GM19043 (cell line): ENCODE results near the gene CCDC71L.

Source experiments
- ATAC-seq: cut with Tn5 transposase; IDR thresholded peaks from one replicate; pipeline ENCODE4 v1.9.1; 2021; ENCODE audit warnings: low read depth; ENCODE audit not compliant: unreplicated experiment

Gene CCDC71L

GRCh38 chr7:106659166-106659962 lies 1.6 kb downstream of the CCDC71L start:
- ATAC-seq, result no peak

- ATAC-seq, result no peak
These were observed 2.4 kb downstream of the CCDC71L start for GRCh38 chr7:106658316-106659165.

- no peak for ATAC-seq
These were observed 3.6 kb downstream of the CCDC71L start for GRCh38 chr7:106657085-106657991.

- no peak for ATAC-seq
These were observed 5.1 kb downstream of the CCDC71L start for GRCh38 chr7:106655703-106656498.

GRCh38 chr7:106653488-106653887 lies 7.5 kb downstream of the CCDC71L start:
- ATAC-seq, result no peak

GRCh38 chr7:106652909-106653308 lies 8.0 kb downstream of the CCDC71L start:
- ATAC-seq, result no peak

GRCh38 chr7:106652092-106652491 lies 8.9 kb downstream of the CCDC71L start:
- no peak for ATAC-seq

GRCh38 chr7:106646256-106646655 lies 14.7 kb downstream of the CCDC71L start:
- no peak for ATAC-seq

- ATAC-seq, result no peak
These were observed 16.0 kb downstream of the CCDC71L start for GRCh38 chr7:106644999-106645398.

GRCh38 chr7:106643216-106644000 lies 17.6 kb downstream of the CCDC71L start:
- ATAC-seq, result no peak

- no peak for ATAC-seq
These were observed 19.5 kb downstream of the CCDC71L start for GRCh38 chr7:106641416-106641815.

- ATAC-seq, result no peak
These were observed 20.4 kb downstream of the CCDC71L start for GRCh38 chr7:106640368-106641141.

- no peak for ATAC-seq
These were observed 21.3 kb downstream of the CCDC71L start for GRCh38 chr7:106639476-106640334.

- no peak for ATAC-seq
These were observed 25.5 kb downstream of the CCDC71L start for GRCh38 chr7:106635411-106635810.

- ATAC-seq, result no peak
These were observed 26.0 kb downstream of the CCDC71L start for GRCh38 chr7:106634958-106635357.

GRCh38 chr7:106630648-106631047 lies 30.3 kb downstream of the CCDC71L start:
- ATAC-seq, result no peak

- ATAC-seq, result no peak
These were observed 31.4 kb downstream of the CCDC71L start for GRCh38 chr7:106629516-106629915.
